GM18907 (cell line): Measurements from ENCODE around the gene ADAMTS17.

Source experiments
- ATAC-seq: cut with Tn5 transposase; IDR thresholded peaks from one replicate; pipeline ENCODE4 v1.9.1; 2021; ENCODE audit warnings: mild to moderate bottlenecking, moderate library complexity; ENCODE audit not compliant: unreplicated experiment

Gene ADAMTS17

GRCh38 chr15:100202309-100202960 is 139.3 kb downstream of the ADAMTS17 start:
- no peak for ATAC-seq

GRCh38 chr15:100201376-100202280 is 140.1 kb downstream of the ADAMTS17 start:
- ATAC-seq: peak; percentile 79

GRCh38 chr15:100200287-100200880 is 141.4 kb downstream of the ADAMTS17 start:
- ATAC-seq: no peak

GRCh38 chr15:100199711-100200286 is 142.0 kb downstream of the ADAMTS17 start:
- no peak for ATAC-seq

GRCh38 chr15:100198442-100198841 is 143.3 kb downstream of the ADAMTS17 start:
- ATAC-seq: no peak

GRCh38 chr15:100196326-100197058 is 145.3 kb downstream of the ADAMTS17 start:
- no peak for ATAC-seq

GRCh38 chr15:100194996-100195395 is 146.8 kb downstream of the ADAMTS17 start:
- no peak for ATAC-seq

- no peak for ATAC-seq
Measured at GRCh38 chr15:100193277-100193860, 148.4 kb downstream of the ADAMTS17 start.

GRCh38 chr15:100192097-100193080 is 149.4 kb downstream of the ADAMTS17 start:
- ATAC-seq: no peak

- peak; percentile 71 for ATAC-seq
Measured at GRCh38 chr15:100191161-100191560, 150.6 kb downstream of the ADAMTS17 start.

- no peak for ATAC-seq
Measured at GRCh38 chr15:100190675-100191074, 151.1 kb downstream of the ADAMTS17 start.

GRCh38 chr15:100189849-100190248 is 151.9 kb downstream of the ADAMTS17 start:
- ATAC-seq: no peak

GRCh38 chr15:100189319-100189718 is 152.5 kb downstream of the ADAMTS17 start:
- no peak for ATAC-seq

- ATAC-seq: no peak
Measured at GRCh38 chr15:100187677-100188076, 154.1 kb downstream of the ADAMTS17 start.

- no peak for ATAC-seq
Measured at GRCh38 chr15:100186960-100187359, 154.8 kb downstream of the ADAMTS17 start.

GRCh38 chr15:100186366-100186765 is 155.4 kb downstream of the ADAMTS17 start:
- ATAC-seq: no peak

- no peak for ATAC-seq
Measured at GRCh38 chr15:100183921-100184495, 157.8 kb downstream of the ADAMTS17 start.

- no peak for ATAC-seq
Measured at GRCh38 chr15:100180921-100181320, 160.9 kb downstream of the ADAMTS17 start.
